Gastroesophageal sphincter (tissue), 4 donors: ENCODE results near the gene KCTD1. TPM values are rescaled to one million over a fixed set of nuclear protein-coding genes. Genes with fewer than 3 reads are reported as not detected.

Source experiments
- ATAC-seq: fragments of 150-250 bp; one replicate; pipeline ENCODE4 v1.9.1; 2016; ENCODE audit warnings: mild to moderate bottlenecking, moderate library complexity
- H3K27ac ChIP-seq, 4 donors: fragments of 200-600 bp; sonication (generic) in 3 of 4; 1 replicate in 3 of 4; 2 replicates in 1 of 4; pipeline ENCODE4 v1.5.1; 2016 to 2019
- H3K27me3 ChIP-seq: fragments of 200-600 bp; sonication (generic); one replicate; pipeline ENCODE4 v1.5.1; 2019
- H3K36me3 ChIP-seq, 2 donors: fragments of 200-600 bp; sonication (generic); one replicate each; pipeline ENCODE4 v1.5.1; 2019; ENCODE audit warnings: control low read depth in 1 of 2
- H3K4me1 ChIP-seq, 3 donors: fragments of 200-600 bp; sonication (generic); 1 replicate in 2 of 3; 2 replicates in 1 of 3; pipeline ENCODE4 v1.5.1; 2016 to 2019; ENCODE audit warnings: control low read depth in 2 of 3
- H3K4me3 ChIP-seq, 2 donors: fragments of 200-600 bp; sonication (generic); one replicate each; pipeline ENCODE4 v1.5.1; 2019; ENCODE audit warnings: mild to moderate bottlenecking in 1 of 2, moderate library complexity in 1 of 2
- H3K9me3 ChIP-seq, 3 donors: fragments of 200-600 bp; sonication (generic); one replicate each; pipeline ENCODE4 v1.5.1; 2017 to 2019; ENCODE audit warnings: control low read depth in 2 of 3
- CTCF ChIP-seq, 4 experiments: fragments of 200-600 bp in 2 of 4; fragments of 450-650 bp in 2 of 4; sonication (generic) in 1 of 4; IDR thresholded peaks; one replicate each; pipeline ENCODE4 v1.5.1; 2017 to 2019; ENCODE audit warnings: antibody characterized with exemption in 4 of 4, mild to moderate bottlenecking in 2 of 4, moderate library complexity in 2 of 4
- EP300 ChIP-seq: sonication (generic); formaldehyde crosslinking; IDR thresholded peaks from one replicate; pipeline ENCODE4 v1.6.1; 2017; ENCODE audit warnings: antibody characterized with exemption, mild to moderate bottlenecking
- POLR2A ChIP-seq, 2 donors: fragments of 450-650 bp; IDR thresholded peaks; one replicate each; pipeline ENCODE4 v1.6.1; 2017; ENCODE audit warnings: antibody characterized with exemption in 2 of 2, mild to moderate bottlenecking in 2 of 2, moderate library complexity in 1 of 2
- POLR2AphosphoS5 ChIP-seq: sonication (generic); formaldehyde crosslinking; IDR thresholded peaks from one replicate; pipeline ENCODE4 v1.6.1; 2017; ENCODE audit warnings: antibody characterized with exemption
- WGBS, 2 donors: methylation state at CpG; one replicate each; pipeline ENCODE4 v1.1.5; 2018; ENCODE audit warnings: low coverage in 1 of 2; 5-methylcytosine and 5-hydroxymethylcytosine counted together
- total RNA-seq, 4 donors: library from RNA; depleted of rRNA; stranded (reverse); fragments of >200 nt; gene quantifications; one replicate each; pipeline ENCODE4 v1.1.0, GENCODE V29; 2016

KCTD1 gene
- total RNA-seq, 4 donors from 2014 or later, result 13.6 to 17.1 (median 16.6) TPM

GRCh38 chr18:26536664-26537063 lies 11.7 kb downstream of the KCTD1 start:
- 93 to 97% methylated on average over 4 of the region's 4 CpGs for WGBS, 2 donors

GRCh38 chr18:26536032-26536431 lies 12.3 kb downstream of the KCTD1 start:
- TF ChIP-seq CTCF (IDR thresholded peaks at IDR 0.05), result no peak
- TF ChIP-seq POLR2AphosphoS5, result no peak
- TF ChIP-seq POLR2A (IDR thresholded peaks at IDR 0.05), result no peak
- no peak for TF ChIP-seq EP300
- 82 to 88% methylated on average over 1 of the region's 1 CpG for WGBS, 2 donors
- H3K4me3 ChIP-seq, result no peak overlapping the region
- H3K4me1 ChIP-seq, result no peaks in the 10 kb centered on the region
- ATAC-seq, result no peak
- H3K9me3 ChIP-seq, result no peaks in the 10 kb centered on the region
- H3K36me3 ChIP-seq, result no peaks in the 10 kb centered on the region
- H3K27ac ChIP-seq, result no peak overlapping the region
- no peaks in the 10 kb centered on the region for H3K27me3 ChIP-seq

More at GRCh38 chr18:26536664-26537063, 11.7 kb downstream of the KCTD1 start:
- no peak for ATAC-seq
- H3K4me3 ChIP-seq, result no peak overlapping the region
- TF ChIP-seq CTCF (IDR thresholded peaks at IDR 0.05) (no peak), EP300 (no peak), POLR2AphosphoS5 (no peak), POLR2A (IDR thresholded peaks at IDR 0.05) (no peak)
- H3K9me3 ChIP-seq, result no peaks in the 10 kb centered on the region
- H3K36me3 ChIP-seq, result no peaks in the 10 kb centered on the region
- H3K27ac ChIP-seq, result no peak overlapping the region
- no peaks in the 10 kb centered on the region for H3K4me1 ChIP-seq
- no peaks in the 10 kb centered on the region for H3K27me3 ChIP-seq

- TF ChIP-seq EP300, result no peak
- TF ChIP-seq CTCF (IDR thresholded peaks at IDR 0.05), result no peak
- no peak for TF ChIP-seq POLR2AphosphoS5
- TF ChIP-seq POLR2A (IDR thresholded peaks at IDR 0.05), result no peak
- H3K9me3 ChIP-seq, result no peaks in the 10 kb centered on the region
- no peaks in the 10 kb centered on the region for H3K36me3 ChIP-seq
- H3K4me1 ChIP-seq, result no peaks in the 10 kb centered on the region
- H3K27ac ChIP-seq, result no peak overlapping the region
- no peak overlapping the region for H3K4me3 ChIP-seq
- H3K27me3 ChIP-seq, result no peaks in the 10 kb centered on the region
- ATAC-seq, result no peak
These were observed 12.7 kb downstream of the KCTD1 start for GRCh38 chr18:26535630-26536029.

GRCh38 chr18:26532367-26533340 lies 15.7 kb downstream of the KCTD1 start:
- Histone ChIP-seq H3K4me1 (no peaks in the 10 kb centered on the region), H3K4me3 (no peak overlapping the region), H3K27ac (no peak overlapping the region), H3K36me3 (no peaks in the 10 kb centered on the region), H3K27me3 (no peaks in the 10 kb centered on the region), H3K9me3 (no peaks in the 10 kb centered on the region)
- ATAC-seq, result no peak
- 81 to 90% methylated on average over 3 to 8 of the region's 9 CpGs for WGBS, 2 donors
- TF ChIP-seq EP300, result no peak
- TF ChIP-seq POLR2AphosphoS5, result no peak
- TF ChIP-seq POLR2A (IDR thresholded peaks at IDR 0.05), result no peak
- TF ChIP-seq CTCF (IDR thresholded peaks at IDR 0.05), result no peak
